ENCODE results near the gene HPSE. TPM values are rescaled to one million over a fixed set of nuclear protein-coding genes. Genes with fewer than 3 reads are reported as not detected.
A peak's percentile ranks its signal among the peaks of the same experiment; 100 is the strongest.

HPSE gene
- total and polyA plus RNA-seq, 9 of the 15 experiments (the other 6 are each of a cell fraction or from before 2014, with no cell fraction given) = 0.01 to 0.42 (median 0.14) TPM; not detected in 1

- peak; percentile 71 to 76 for TF ChIP-seq RAD21 (CRISPR knock-in tag; conservative IDR thresholded peaks at IDR 0.05 in 1 of 2, IDR thresholded peaks at IDR 0.05 in 1 of 2)
- TF ChIP-seq ZNF668 (CRISPR knock-in tag; IDR thresholded peaks at IDR 0.05) = no peak
- no peak for TF ChIP-seq THRA (IDR thresholded peaks at IDR 0.05)
- peak; percentile 29; the same call in 1 of the 2 replicates for TF ChIP-seq SMC3 (conservative IDR thresholded peaks at IDR 0.05; ENCODE audit: insufficient read depth, low read depth, low read length)
- no peak for TF ChIP-seq HBP1 (CRISPR knock-in tag; IDR thresholded peaks at IDR 0.05)
- TF ChIP-seq HNRNPUL1 (IDR thresholded peaks at IDR 0.05; ENCODE audit: low read length) = no peak
- peak; percentile 44; the same call in 1 of the 2 replicates for TF ChIP-seq PKNOX1 (IDR thresholded peaks at IDR 0.05)
Measured at GRCh38 chr4:83282049-83282535, 52.6 kb downstream of the HPSE start (continued).

Data from K562 (cell line).